ENCODE results near the gene P4HA2.

The P4HA2 gene

DNA sequence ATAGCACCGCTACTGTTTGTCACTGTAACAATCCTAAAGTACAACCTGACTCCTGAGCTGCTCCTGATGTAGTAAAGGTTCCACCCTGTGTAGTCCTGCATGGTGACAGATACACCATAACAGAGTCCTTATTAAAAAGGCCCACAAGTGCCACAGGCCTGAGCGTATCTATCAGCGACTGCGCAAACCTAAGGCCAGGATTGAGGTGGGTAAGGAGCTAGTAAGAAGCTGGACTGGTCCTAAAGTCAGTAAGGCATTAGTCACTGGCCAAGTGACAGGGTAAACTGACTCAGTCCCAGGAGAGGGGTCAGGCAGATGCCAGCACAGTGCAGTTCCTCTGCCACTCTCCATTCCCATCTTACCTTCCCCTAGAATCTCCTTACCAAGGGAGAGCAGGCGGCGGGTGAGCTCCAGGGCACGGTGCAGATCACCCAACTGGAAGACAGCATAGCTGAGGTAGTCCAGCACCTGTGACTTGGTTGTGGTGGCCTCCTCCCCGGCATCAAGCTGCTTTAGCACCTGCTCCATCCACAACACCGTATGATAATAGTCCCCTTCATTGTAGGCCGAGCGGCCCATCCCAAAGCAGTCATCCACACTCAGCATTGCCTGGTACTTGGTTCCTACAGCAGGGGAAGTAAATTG is 17.6 kb downstream of the P4HA2 start:
- Histone ChIP-seq H3K9me2 (replicated peaks; ENCODE audit: low read depth, low read length) (no peaks in the 10 kb centered on the region), H3K4me2 (ENCODE audit: low read depth, low read length, poor library complexity, severe bottlenecking) (no peak overlapping the region), H3K36me3 (ENCODE audit: insufficient read depth, low read length) (no peaks in the 10 kb centered on the region), H2AFZ (ENCODE audit: low read length) (no peak overlapping the region), H3K9me3 (ENCODE audit: insufficient read depth, low read depth, low read length) (no peaks in the 10 kb centered on the region), H3F3A (ENCODE audit: low read depth) (no peaks in the 10 kb centered on the region), H3K9ac (ENCODE audit: low read depth, low read length, poor library complexity, severe bottlenecking) (no peak overlapping the region), H3K79me2 (ENCODE audit: insufficient read depth, low read length) (no peaks in the 10 kb centered on the region), H3K27me3 (ENCODE audit: insufficient read depth, low read length, poor library complexity, severe bottlenecking) (no peaks in the 10 kb centered on the region), H3K4me1 (ENCODE audit: insufficient read depth, low read length, poor library complexity, severe bottlenecking) (peaks cover 8% of the 10 kb centered on the region), H4K20me1 (ENCODE audit: insufficient read depth, low read length, poor library complexity, severe bottlenecking) (no peaks in the 10 kb centered on the region), H3K4me3 (ENCODE audit: low read length, poor library complexity, severe bottlenecking) (no peak overlapping the region)
- no peak for TF ChIP-seq EZH2phosphoT487 (IDR thresholded peaks at IDR 0.05; ENCODE audit: borderline replicate concordance)
- TF ChIP-seq, protein P1, sequence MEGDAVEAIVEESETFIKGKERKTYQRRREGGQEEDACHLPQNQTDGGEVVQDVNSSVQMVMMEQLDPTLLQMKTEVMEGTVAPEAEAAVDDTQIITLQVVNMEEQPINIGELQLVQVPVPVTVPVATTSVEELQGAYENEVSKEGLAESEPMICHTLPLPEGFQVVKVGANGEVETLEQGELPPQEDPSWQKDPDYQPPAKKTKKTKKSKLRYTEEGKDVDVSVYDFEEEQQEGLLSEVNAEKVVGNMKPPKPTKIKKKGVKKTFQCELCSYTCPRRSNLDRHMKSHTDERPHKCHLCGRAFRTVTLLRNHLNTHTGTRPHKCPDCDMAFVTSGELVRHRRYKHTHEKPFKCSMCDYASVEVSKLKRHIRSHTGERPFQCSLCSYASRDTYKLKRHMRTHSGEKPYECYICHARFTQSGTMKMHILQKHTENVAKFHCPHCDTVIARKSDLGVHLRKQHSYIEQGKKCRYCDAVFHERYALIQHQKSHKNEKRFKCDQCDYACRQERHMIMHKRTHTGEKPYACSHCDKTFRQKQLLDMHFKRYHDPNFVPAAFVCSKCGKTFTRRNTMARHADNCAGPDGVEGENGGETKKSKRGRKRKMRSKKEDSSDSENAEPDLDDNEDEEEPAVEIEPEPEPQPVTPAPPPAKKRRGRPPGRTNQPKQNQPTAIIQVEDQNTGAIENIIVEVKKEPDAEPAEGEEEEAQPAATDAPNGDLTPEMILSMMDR (conservative IDR thresholded peaks at IDR 0.05; ENCODE audit: low read length): no peak

DNA sequence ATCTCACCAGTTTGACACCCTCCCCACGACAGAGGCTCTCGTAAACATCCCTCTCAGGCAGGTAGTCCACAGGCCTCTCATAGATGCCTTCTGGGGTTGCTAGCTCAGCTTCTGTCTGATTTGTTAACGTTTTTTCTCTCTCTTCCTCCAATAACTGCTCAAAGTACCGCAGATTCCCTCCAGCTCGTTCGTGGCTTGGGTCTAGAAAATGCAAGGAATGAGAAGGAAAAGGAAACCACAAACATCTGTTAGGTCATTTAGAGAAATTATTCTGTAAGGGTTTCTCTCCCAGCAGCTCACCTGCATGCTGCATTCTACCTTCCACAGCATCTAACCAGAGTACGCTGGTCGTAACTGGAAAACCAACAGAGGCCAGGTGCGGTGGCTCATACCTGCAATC is 18.5 kb downstream of the P4HA2 start:
- Histone ChIP-seq H3F3A (ENCODE audit: low read depth) (no peaks in the 10 kb centered on the region), H3K79me2 (ENCODE audit: insufficient read depth, low read length) (no peaks in the 10 kb centered on the region), H2AFZ (ENCODE audit: low read length) (no peak overlapping the region), H3K4me1 (ENCODE audit: insufficient read depth, low read length, poor library complexity, severe bottlenecking) (peaks cover 8% of the 10 kb centered on the region), H4K20me1 (ENCODE audit: insufficient read depth, low read length, poor library complexity, severe bottlenecking) (no peaks in the 10 kb centered on the region), H3K4me2 (ENCODE audit: low read depth, low read length, poor library complexity, severe bottlenecking) (peak overlapping the region; percentile 46), H3K9me3 (ENCODE audit: insufficient read depth, low read depth, low read length) (no peaks in the 10 kb centered on the region), H3K27me3 (ENCODE audit: insufficient read depth, low read length, poor library complexity, severe bottlenecking) (no peaks in the 10 kb centered on the region), H3K9ac (ENCODE audit: low read depth, low read length, poor library complexity, severe bottlenecking) (peak overlapping the region; percentile 8), H3K9me2 (replicated peaks; ENCODE audit: low read depth, low read length) (no peaks in the 10 kb centered on the region), H3K4me3 (ENCODE audit: low read length, poor library complexity, severe bottlenecking) (peak overlapping the region; percentile 16), H3K36me3 (ENCODE audit: insufficient read depth, low read length) (no peaks in the 10 kb centered on the region)
- TF ChIP-seq EZH2phosphoT487 (IDR thresholded peaks at IDR 0.05; ENCODE audit: borderline replicate concordance): no peak
- TF ChIP-seq, protein P1 (conservative IDR thresholded peaks at IDR 0.05; ENCODE audit: low read length): no peak

DNA sequence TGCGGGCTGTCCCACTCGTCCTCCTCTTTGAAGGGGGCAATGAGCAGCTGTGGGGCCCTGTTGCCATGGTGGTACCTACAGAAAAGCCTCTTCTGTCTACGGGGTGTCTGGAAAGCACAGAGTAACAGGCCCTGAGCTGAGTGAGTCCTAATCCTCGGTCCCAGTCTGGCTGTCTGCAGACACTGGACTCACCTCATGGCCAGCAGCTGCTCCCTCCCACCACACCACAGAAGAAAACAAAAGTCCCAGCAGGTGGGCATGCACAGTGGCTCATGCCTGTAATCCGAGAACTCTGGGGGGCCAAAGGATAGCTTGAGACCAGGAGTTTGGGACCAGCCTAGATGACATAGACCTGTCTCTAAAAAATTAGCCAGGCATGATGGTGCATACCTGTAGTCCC is 19.9 kb downstream of the P4HA2 start:
- no peak for TF ChIP-seq EZH2phosphoT487 (IDR thresholded peaks at IDR 0.05; ENCODE audit: borderline replicate concordance)
- TF ChIP-seq, protein P1 (conservative IDR thresholded peaks at IDR 0.05; ENCODE audit: low read length): no peak
- peaks cover 8% of the 10 kb centered on the region for H3K4me1 ChIP-seq (ENCODE audit: insufficient read depth, low read length, poor library complexity, severe bottlenecking)
- H3K36me3 ChIP-seq (ENCODE audit: insufficient read depth, low read length): no peaks in the 10 kb centered on the region
- H3K27me3 ChIP-seq (ENCODE audit: insufficient read depth, low read length, poor library complexity, severe bottlenecking): no peaks in the 10 kb centered on the region
- H3K9ac ChIP-seq (ENCODE audit: low read depth, low read length, poor library complexity, severe bottlenecking): no peak overlapping the region
- no peaks in the 10 kb centered on the region for H3K79me2 ChIP-seq (ENCODE audit: insufficient read depth, low read length)
- H3K4me2 ChIP-seq (ENCODE audit: low read depth, low read length, poor library complexity, severe bottlenecking): no peak overlapping the region
- no peaks in the 10 kb centered on the region for H4K20me1 ChIP-seq (ENCODE audit: insufficient read depth, low read length, poor library complexity, severe bottlenecking)
- H3K9me2 ChIP-seq (replicated peaks; ENCODE audit: low read depth, low read length): no peaks in the 10 kb centered on the region
- H3F3A ChIP-seq (ENCODE audit: low read depth): no peaks in the 10 kb centered on the region
- no peak overlapping the region for H2AFZ ChIP-seq (ENCODE audit: low read length)
- no peak overlapping the region for H3K4me3 ChIP-seq (ENCODE audit: low read length, poor library complexity, severe bottlenecking)
- H3K9me3 ChIP-seq (ENCODE audit: insufficient read depth, low read depth, low read length): no peaks in the 10 kb centered on the region
